K562 (cell line): Measurements from ENCODE around the gene ZACN. TPM values are rescaled to one million over a fixed set of nuclear protein-coding genes. Genes with fewer than 3 reads are reported as not detected.

ENCODE experiments used
- ATAC-seq: fragments of 200-7000 bp; cut with Tn5 transposase; 3 replicates; pipeline ENCODE4 v1.9.1; 2020; ENCODE audit warnings: moderate library complexity
- BruUV-seq: library from RNA; stranded (reverse); fragments of 400-500 nt; replicated peaks from 2 replicates; lab custom pipeline; 2021; lab: Mats Ljungman, UMichigan
- CTCF ChIA-PET: fragments of 300-600 bp; formaldehyde crosslinking; extraction: SDS; loops from one replicate; lab custom pipeline; 2021; ENCODE audit warnings: low intra/inter-chr PET ratio; lab: Yijun Ruan, JAX
- POLR2A ChIA-PET: fragments of 300-600, 350-650 bp; sonication (Branson Sonifier 250); formaldehyde crosslinking; extraction: SDS; loops from one replicate; lab custom pipeline; 2021; ENCODE audit warnings: antibody characterized with exemption, inconsistent platforms; lab: Yijun Ruan, JAX
- DNase-seq, 4 experiments: peaks; one replicate each; pipeline versions ENCODE4 v3.0.0 to v3.0.0-alpha.2; 2011 to 2018; ENCODE audit warnings: low spot score in 3 of 4, mixed read lengths in 3 of 4; ENCODE audit errors: extremely low read depth in 1 of 4
- FAIRE-seq: peaks from 2 replicates; lab custom pipeline; 2011; peaks lifted over from hg19 to GRCh38; lab: Jason Lieb, UNC
- H2AFZ ChIP-seq: 2 replicates; pipeline ENCODE4 v1.6.0; 2011; ENCODE audit warnings: low read depth, low read length, control low read depth, inconsistent platforms
- H3K27ac ChIP-seq: fragments of 200-600 bp; 3 replicates; pipeline ENCODE4 v1.8.0; 2011; ENCODE audit warnings: low read depth, mild to moderate bottlenecking, control low read depth, inconsistent platforms, low read length, moderate library complexity, mixed read lengths; ENCODE audit errors: extremely low read depth
- H3K27me3 ChIP-seq, 2 experiments: fragments of 300-600 bp in 1 of 2; 2 replicates in 1 of 2; 3 replicates in 1 of 2; pipeline versions ENCODE4 v1.6.0 to v1.8.0; 2011; ENCODE audit warnings: inconsistent platforms in 2 of 2, low read length in 2 of 2, mild to moderate bottlenecking in 1 of 2, mixed read lengths in 1 of 2, moderate library complexity in 1 of 2; ENCODE audit not compliant: control insufficient read depth in 2 of 2, insufficient read depth in 2 of 2
- H3K36me3 ChIP-seq: fragments of 300-600 bp; 3 replicates; pipeline ENCODE4 v1.8.0; 2011; ENCODE audit warnings: mild to moderate bottlenecking, low read length, inconsistent platforms; ENCODE audit not compliant: control insufficient read depth, insufficient read depth
- H3K4me1 ChIP-seq, 2 experiments: fragments of 200-600 bp in 1 of 2; replicated peaks in 1 of 2; 2 replicates in 1 of 2; 3 replicates in 1 of 2; pipeline versions ENCODE4 v1.5.1 to v1.8.0; 2011; ENCODE audit warnings: inconsistent platforms in 2 of 2, low read length in 2 of 2, mild to moderate bottlenecking in 1 of 2, mixed read lengths in 1 of 2, moderate library complexity in 1 of 2; ENCODE audit not compliant: control insufficient read depth in 2 of 2, insufficient read depth in 2 of 2
- H3K4me2 ChIP-seq: 2 replicates; pipeline ENCODE4 v1.6.1; 2011; ENCODE audit warnings: low read length, control low read depth, inconsistent platforms, mixed read lengths; ENCODE audit not compliant: insufficient read depth
- H3K4me3 ChIP-seq: fragments of 200-600 bp; sonication (generic), shearing (Covaris generic); 2 replicates; pipeline ENCODE4 v1.5.1; 2016; ENCODE audit warnings: control low read depth, inconsistent platforms
- H3K79me2 ChIP-seq: fragments of 200-600 bp; 3 replicates; pipeline ENCODE4 v1.8.0; 2011; ENCODE audit warnings: low read length, inconsistent platforms; ENCODE audit not compliant: control insufficient read depth, insufficient read depth
- H3K9ac ChIP-seq, 2 experiments: 2 replicates each; pipeline versions ENCODE4 v1.6.0 to v1.6.1; 2011; ENCODE audit warnings: low read depth in 2 of 2, low read length in 2 of 2, control low read depth in 1 of 2, inconsistent platforms in 1 of 2, mild to moderate bottlenecking in 1 of 2, mixed read lengths in 1 of 2; ENCODE audit not compliant: insufficient read depth in 1 of 2
- H3K9me1 ChIP-seq: one replicate; pipeline ENCODE4 v1.6.0; 2011; ENCODE audit warnings: inconsistent platforms, mild to moderate bottlenecking, low read length, moderate library complexity; ENCODE audit not compliant: control insufficient read depth, insufficient read depth
- H3K9me3 ChIP-seq: replicated peaks from 2 replicates; pipeline ENCODE4 v1.5.1; 2011; ENCODE audit warnings: low read depth, low read length, inconsistent platforms; ENCODE audit not compliant: control insufficient read depth, insufficient read depth
- H4K20me1 ChIP-seq: replicated peaks from 2 replicates; pipeline ENCODE4 v1.6.1; 2011; ENCODE audit warnings: low read length, inconsistent platforms, mixed read lengths; ENCODE audit not compliant: control insufficient read depth, insufficient read depth
- CTBP1 ChIP-seq: fragments of 450-650 bp; IDR thresholded peaks from 2 replicates; pipeline ENCODE4 v1.6.1; 2016; ENCODE audit warnings: borderline replicate concordance
- ESRRA ChIP-seq: fragments of 450-650 bp; IDR thresholded peaks from 2 replicates; pipeline ENCODE4 v1.6.1; 2014; ENCODE audit warnings: low read depth, mild to moderate bottlenecking, moderate library complexity, borderline replicate concordance
- PHF20 ChIP-seq: fragments of 450-650 bp; IDR thresholded peaks from 2 replicates; pipeline ENCODE4 v1.6.1; 2018; ENCODE audit not compliant: partially characterized antibody
- RCOR1 ChIP-seq, 2 experiments: IDR thresholded peaks; 2 replicates each; pipeline ENCODE4 v1.6.1; 2012; ENCODE audit warnings: low read depth in 2 of 2, low read length in 2 of 2, borderline replicate concordance in 1 of 2, improper control_type of control experiment in 1 of 2
- SRF ChIP-seq, 2 experiments: fragments of 250-450, 450-650 bp in 1 of 2; sonication (Bioruptor Pico) in 1 of 2; sonication (generic) in 1 of 2; formaldehyde crosslinking; IDR thresholded peaks; 2 replicates each; pipeline versions ENCODE4 v1.5.0 to v1.5.1; 2020 to 2022; ENCODE audit warnings: mild to moderate bottlenecking in 1 of 2, missing genetic modification reagents in 1 of 2
- ZNF140 ChIP-seq: fragments of 250-450 bp; sonication (Bioruptor Pico); IDR thresholded peaks from 2 replicates; pipeline ENCODE4 v1.8.0; 2021; ENCODE audit warnings: moderate library complexity, mild to moderate bottlenecking, inconsistent platforms
- WGBS: fragments of 100-300 bp; shearing (Covaris generic); methylation state at CpG from one replicate; pipeline ENCODE4 v1.1.6; 2016; ENCODE audit warnings: low coverage, mixed read lengths; ENCODE audit not compliant: insufficient coverage; ENCODE audit errors: missing lambda C conversion rate; 5-methylcytosine and 5-hydroxymethylcytosine counted together
- in situ Hi-C: fragments of 300-500 bp; cut with MboI; formaldehyde crosslinking; loops from 4 replicates; pipeline ENCODE4 v1.15.0; 2018; ENCODE audit warnings: inconsistent platforms, mixed read lengths
- intact Hi-C: fragments of 100-400 bp; cut with micrococcal nuclease; formaldehyde crosslinking; loops from 2 replicates; pipeline ENCODE4 v1.14.2; 2022
- polyA plus RNA-seq, 8 experiments: library from polyadenylated mRNA; depleted of rRNA in 4 of 8; stranded (reverse) in 5 of 8; unstranded in 3 of 8; fragments of >200 nt; fragmentation: Nextera tagmentation in 2 of 8; fragmentation: Illumina TruSeq in 1 of 8; extraction: Ambion mirVana in 2 of 8; extraction: Trizol in 1 of 8; gene quantifications; 2 replicates each; pipeline versions ENCODE4 v1.2.1 to v1.2.3, GENCODE V29; 2011 to 2014; ENCODE audit warnings: inconsistent platforms in 1 of 8, missing spikeins in 1 of 8
- total RNA-seq, 7 experiments: library from RNA; depleted of rRNA in 6 of 7; stranded (reverse); fragments of >200 nt in 6 of 7; fragmentation: Illumina TruSeq in 2 of 7; extraction: Trizol in 2 of 7; gene quantifications; 2 replicates each; pipeline versions ENCODE4 v1.2.1 to v1.2.3, GENCODE V29; 2011 to 2021; ENCODE audit warnings: low replicate concordance in 1 of 7
- TF ChIP-seq, protein P1 (sequence below): fragments of 250-450 bp; sonication (Bioruptor Pico); IDR thresholded peaks from 2 replicates; pipeline ENCODE4 v1.4.0; 2020; ENCODE audit warnings: mild to moderate bottlenecking, moderate library complexity
- TF ChIP-seq, protein P2 (sequence below): sonication (generic); formaldehyde crosslinking; IDR thresholded peaks from 2 replicates; pipeline ENCODE4 v1.8.0; 2022; ENCODE audit warnings: mild to moderate bottlenecking, low read depth, missing genetic modification reagents
- TF ChIP-seq, protein P3 (sequence below): fragments of 450-650 bp; IDR thresholded peaks from one replicate; pipeline ENCODE4 v1.6.1; 2018; ENCODE audit warnings: mild to moderate bottlenecking, moderate library complexity; ENCODE audit not compliant: partially characterized antibody

The ZACN gene
- total and polyA plus RNA-seq, 9 of the 15 experiments (the other 6 are each of a cell fraction or from before 2014, with no cell fraction given), result 0.07 TPM; not detected in 8

DNA sequence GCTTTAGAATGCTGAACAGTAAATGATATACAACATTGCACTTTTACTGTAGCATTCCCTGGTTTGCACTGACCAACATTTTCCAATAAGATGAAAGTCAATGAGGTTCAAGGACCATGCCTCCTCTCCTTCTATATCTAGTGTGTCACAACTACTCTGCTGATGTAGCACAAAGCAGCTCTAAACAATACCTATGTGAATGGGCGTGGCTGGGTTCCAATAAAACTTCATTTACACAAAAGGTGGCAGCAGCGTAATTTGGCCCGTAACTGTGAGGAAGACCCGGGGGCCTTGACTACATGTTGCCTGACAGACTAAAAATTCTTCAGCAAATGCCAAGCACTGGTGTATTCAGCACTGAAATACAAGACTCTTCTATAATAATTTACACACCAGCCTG, 13.2 kb upstream of the ZACN start:
- Histone ChIP-seq H3K79me2 (peaks cover 23% of the 10 kb centered on the region), H3K36me3 (peaks cover 87% of the 10 kb centered on the region), H3K4me1 (peaks cover under 1 to 5% of the 10 kb centered on the region in 2 experiments), H3K27ac (no peak overlapping the region), H4K20me1 (0 out of 2 replicates have a peak, but pooled peaks cover 2% of the 10 kb centered on the region), H3K9ac (no peak overlapping the region), H3K4me2 (no peak overlapping the region), H2AFZ (no peak overlapping the region), H3K9me1 (peaks cover 5% of the 10 kb centered on the region), H3K9me3 (no peaks in the 10 kb centered on the region), H3K27me3 (no peaks in the 10 kb centered on the region), H3K4me3 (no peak overlapping the region)
- WGBS, result 94% methylated on average over 4 of the region's 4 CpGs
- DNase-seq (no peak), ATAC-seq (no peak), FAIRE-seq (no peak)
- ChIA-PET POLR2A (interaction anchor here (0.5 to 2.0 kb wide), 4 partner anchors 12 to 205 kb away, joined by 3 to 9 read pairs (median 4); no protein-coding TSS in a partner anchor), CTCF (no interaction called here)
- in situ Hi-C loops, result no loop called here
- TF ChIP-seq, protein P1, sequence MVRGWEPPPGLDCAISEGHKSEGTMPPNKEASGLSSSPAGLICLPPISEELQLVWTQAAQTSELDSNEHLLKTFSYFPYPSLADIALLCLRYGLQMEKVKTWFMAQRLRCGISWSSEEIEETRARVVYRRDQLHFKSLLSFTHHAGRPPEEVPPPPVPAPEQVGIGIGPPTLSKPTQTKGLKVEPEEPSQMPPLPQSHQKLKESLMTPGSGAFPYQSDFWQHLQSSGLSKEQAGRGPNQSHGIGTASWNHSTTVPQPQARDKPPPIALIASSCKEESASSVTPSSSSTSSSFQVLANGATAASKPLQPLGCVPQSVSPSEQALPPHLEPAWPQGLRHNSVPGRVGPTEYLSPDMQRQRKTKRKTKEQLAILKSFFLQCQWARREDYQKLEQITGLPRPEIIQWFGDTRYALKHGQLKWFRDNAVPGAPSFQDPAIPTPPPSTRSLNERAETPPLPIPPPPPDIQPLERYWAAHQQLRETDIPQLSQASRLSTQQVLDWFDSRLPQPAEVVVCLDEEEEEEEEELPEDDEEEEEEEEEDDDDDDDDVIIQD (CRISPR knock-in tag), result no peak
- TF ChIP-seq, protein P2, sequence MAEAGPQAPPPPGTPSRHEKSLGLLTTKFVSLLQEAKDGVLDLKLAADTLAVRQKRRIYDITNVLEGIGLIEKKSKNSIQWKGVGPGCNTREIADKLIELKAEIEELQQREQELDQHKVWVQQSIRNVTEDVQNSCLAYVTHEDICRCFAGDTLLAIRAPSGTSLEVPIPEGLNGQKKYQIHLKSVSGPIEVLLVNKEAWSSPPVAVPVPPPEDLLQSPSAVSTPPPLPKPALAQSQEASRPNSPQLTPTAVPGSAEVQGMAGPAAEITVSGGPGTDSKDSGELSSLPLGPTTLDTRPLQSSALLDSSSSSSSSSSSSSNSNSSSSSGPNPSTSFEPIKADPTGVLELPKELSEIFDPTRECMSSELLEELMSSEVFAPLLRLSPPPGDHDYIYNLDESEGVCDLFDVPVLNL (CRISPR knock-in tag), result no peak
- TF ChIP-seq RCOR1 (IDR thresholded peaks at IDR 0.05; ENCODE audit: borderline replicate concordance in 1 of 2, low read depth in 2 of 2, low read length in 2 of 2), result no peak
- no peak for TF ChIP-seq PHF20
- no peak for TF ChIP-seq SRF (CRISPR knock-in tag; IDR thresholded peaks at IDR 0.05)
- TF ChIP-seq ZNF140 (CRISPR knock-in tag), result no peak
- TF ChIP-seq ESRRA, result no peak
- TF ChIP-seq, protein P3, sequence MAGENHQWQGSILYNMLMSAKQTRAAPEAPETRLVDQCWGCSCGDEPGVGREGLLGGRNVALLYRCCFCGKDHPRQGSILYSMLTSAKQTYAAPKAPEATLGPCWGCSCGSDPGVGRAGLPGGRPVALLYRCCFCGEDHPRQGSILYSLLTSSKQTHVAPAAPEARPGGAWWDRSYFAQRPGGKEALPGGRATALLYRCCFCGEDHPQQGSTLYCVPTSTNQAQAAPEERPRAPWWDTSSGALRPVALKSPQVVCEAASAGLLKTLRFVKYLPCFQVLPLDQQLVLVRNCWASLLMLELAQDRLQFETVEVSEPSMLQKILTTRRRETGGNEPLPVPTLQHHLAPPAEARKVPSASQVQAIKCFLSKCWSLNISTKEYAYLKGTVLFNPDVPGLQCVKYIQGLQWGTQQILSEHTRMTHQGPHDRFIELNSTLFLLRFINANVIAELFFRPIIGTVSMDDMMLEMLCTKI, result no peak
- no peak for TF ChIP-seq CTBP1
- intact Hi-C loops, result no loop called here
- BruUV-seq, result no TSS peak
